22Rv1 (cell line): ENCODE results near the gene AEN.

Experiments used
- CTCF ChIP-seq: fragments of 450-650 bp; IDR thresholded peaks from 2 replicates; pipeline ENCODE4 v1.5.1; 2017; ENCODE audit warnings: mild to moderate bottlenecking
- ZFX ChIP-seq: fragments of 450-650 bp; IDR thresholded peaks from 2 replicates; pipeline ENCODE4 v1.6.1; 2017; ENCODE audit warnings: antibody characterized with exemption, borderline replicate concordance

- TF ChIP-seq CTCF (no peak), ZFX (no peak)
These were observed 40.0 kb downstream of the AEN start for GRCh38 chr15:88661041-88661700.
